SK-N-MC (cell line): ENCODE measurements around the gene NMBR.

Experiments
- FOXP2 ChIP-seq: optimal IDR thresholded peaks from 2 replicates; pipeline ENCODE3; 2011; ENCODE audit warnings: mild to moderate bottlenecking, moderate library complexity; ENCODE audit not compliant: insufficient read depth; ENCODE audit errors: extremely low read length, control extremely low read depth
- POLR2AphosphoS5 ChIP-seq: IDR thresholded peaks from 2 replicates; pipeline ENCODE4 v1.6.1; 2012; ENCODE audit warnings: mild to moderate bottlenecking, low read depth, low read length, borderline replicate concordance

DNA sequence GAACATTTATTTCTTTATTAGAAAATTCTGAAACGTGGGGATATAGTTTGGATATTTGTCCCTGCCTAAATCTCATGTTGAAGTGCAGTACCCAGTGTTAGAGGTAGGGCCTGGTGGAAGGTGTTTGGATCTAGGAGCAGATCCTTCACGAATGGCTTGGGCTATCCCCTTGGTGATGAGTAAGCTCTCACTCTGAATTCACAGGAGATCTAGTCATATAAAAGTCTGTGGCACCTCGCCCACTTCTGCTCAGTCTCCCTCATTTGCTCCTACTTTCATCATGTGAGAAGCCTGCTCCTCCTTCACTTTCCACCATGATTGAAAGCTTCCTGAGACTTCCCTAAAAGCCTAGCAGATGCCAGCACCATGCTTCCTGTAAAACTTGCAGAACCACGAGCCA lies 111.0 kb downstream of the NMBR start:
- TF ChIP-seq POLR2AphosphoS5 (no peak), FOXP2 (no peak)
